ENCODE data around the gene RHBDL1. TPM values are rescaled to one million over a fixed set of nuclear protein-coding genes. Genes with fewer than 3 reads are reported as not detected.
A peak's percentile ranks its signal among the peaks of the same experiment; 100 is the strongest.

Gene RHBDL1
- total RNA-seq, 4 donors from 2014 or later = 1.2 to 8.9 (median 3.9) TPM

DNA sequence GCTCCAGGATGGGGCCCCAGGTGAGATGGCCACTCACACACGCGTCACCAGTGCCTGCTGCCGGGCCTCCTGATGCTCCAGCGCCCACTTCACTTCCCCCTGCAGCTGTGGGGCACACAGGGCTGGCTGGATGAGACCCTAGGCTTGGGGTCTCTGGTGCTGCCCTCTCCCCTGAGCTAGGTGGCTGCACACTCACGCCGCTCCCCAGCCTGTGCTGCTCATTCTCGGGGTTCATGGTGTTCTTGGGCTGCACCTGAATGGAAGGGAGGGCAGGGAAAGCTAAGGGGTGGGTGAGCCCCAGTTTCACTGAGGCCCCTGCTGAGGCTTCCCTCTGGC lies 49.5 kb downstream of the RHBDL1 start:
- H3K36me3 ChIP-seq = no peaks in the 10 kb centered on the region
- H3K27ac ChIP-seq = no peak overlapping the region
- no peak overlapping the region for H3K4me3 ChIP-seq
- H3K9me3 ChIP-seq = no peaks in the 10 kb centered on the region
- peaks cover 34% of the 10 kb centered on the region for H3K27me3 ChIP-seq
- TF ChIP-seq EP300 (IDR thresholded peaks at IDR 0.05) (no peak), POLR2A (IDR thresholded peaks at IDR 0.05) (no peak), POLR2AphosphoS5 (IDR thresholded peaks at IDR 0.05) (no peak)
- TF ChIP-seq, protein P1, sequence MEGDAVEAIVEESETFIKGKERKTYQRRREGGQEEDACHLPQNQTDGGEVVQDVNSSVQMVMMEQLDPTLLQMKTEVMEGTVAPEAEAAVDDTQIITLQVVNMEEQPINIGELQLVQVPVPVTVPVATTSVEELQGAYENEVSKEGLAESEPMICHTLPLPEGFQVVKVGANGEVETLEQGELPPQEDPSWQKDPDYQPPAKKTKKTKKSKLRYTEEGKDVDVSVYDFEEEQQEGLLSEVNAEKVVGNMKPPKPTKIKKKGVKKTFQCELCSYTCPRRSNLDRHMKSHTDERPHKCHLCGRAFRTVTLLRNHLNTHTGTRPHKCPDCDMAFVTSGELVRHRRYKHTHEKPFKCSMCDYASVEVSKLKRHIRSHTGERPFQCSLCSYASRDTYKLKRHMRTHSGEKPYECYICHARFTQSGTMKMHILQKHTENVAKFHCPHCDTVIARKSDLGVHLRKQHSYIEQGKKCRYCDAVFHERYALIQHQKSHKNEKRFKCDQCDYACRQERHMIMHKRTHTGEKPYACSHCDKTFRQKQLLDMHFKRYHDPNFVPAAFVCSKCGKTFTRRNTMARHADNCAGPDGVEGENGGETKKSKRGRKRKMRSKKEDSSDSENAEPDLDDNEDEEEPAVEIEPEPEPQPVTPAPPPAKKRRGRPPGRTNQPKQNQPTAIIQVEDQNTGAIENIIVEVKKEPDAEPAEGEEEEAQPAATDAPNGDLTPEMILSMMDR (IDR thresholded peaks at IDR 0.05) = no peak
- peaks cover 53% of the 10 kb centered on the region for H3K4me1 ChIP-seq
- WGBS = no CpG with 5 or more reads among the region's 7 CpGs
- no peak for DNase-seq (ENCODE audit: low spot score in 2 of 2)

- WGBS = 67% methylated on average over 3 of the region's 23 CpGs
- no peaks in the 10 kb centered on the region for H3K9me3 ChIP-seq
- peaks cover 34% of the 10 kb centered on the region for H3K27me3 ChIP-seq
- no peak overlapping the region for H3K27ac ChIP-seq
- H3K4me1 ChIP-seq = peaks cover 47% of the 10 kb centered on the region
- no peaks in the 10 kb centered on the region for H3K36me3 ChIP-seq
- DNase-seq (ENCODE audit: low spot score in 2 of 2) = no peak
- H3K4me3 ChIP-seq = no peak overlapping the region
- no peak for TF ChIP-seq POLR2A (IDR thresholded peaks at IDR 0.05)
- TF ChIP-seq EP300 (IDR thresholded peaks at IDR 0.05) = no peak
- TF ChIP-seq, protein P1 (IDR thresholded peaks at IDR 0.05) = no peak
- no peak for TF ChIP-seq POLR2AphosphoS5 (IDR thresholded peaks at IDR 0.05)
Observed at GRCh38 chr16:725463-726187, 50.2 kb downstream of the RHBDL1 start.

- peaks cover 34% of the 10 kb centered on the region for H3K27me3 ChIP-seq
- H3K36me3 ChIP-seq = peaks cover 2% of the 10 kb centered on the region
- TF ChIP-seq POLR2AphosphoS5 (IDR thresholded peaks at IDR 0.05) (no peak), EP300 (IDR thresholded peaks at IDR 0.05) (no peak), POLR2A (IDR thresholded peaks at IDR 0.05) (no peak)
- TF ChIP-seq, protein P1 (IDR thresholded peaks at IDR 0.05) = no peak
- H3K9me3 ChIP-seq = no peaks in the 10 kb centered on the region
- no CpG with 5 or more reads among the region's 9 CpGs for WGBS
- no peak for DNase-seq (ENCODE audit: low spot score in 2 of 2)
- peaks cover 43% of the 10 kb centered on the region for H3K4me1 ChIP-seq
- H3K27ac ChIP-seq = no peak overlapping the region
- peak overlapping the region; percentile 52 for H3K4me3 ChIP-seq
Observed at GRCh38 chr16:726188-726437, 50.6 kb downstream of the RHBDL1 start.

DNA sequence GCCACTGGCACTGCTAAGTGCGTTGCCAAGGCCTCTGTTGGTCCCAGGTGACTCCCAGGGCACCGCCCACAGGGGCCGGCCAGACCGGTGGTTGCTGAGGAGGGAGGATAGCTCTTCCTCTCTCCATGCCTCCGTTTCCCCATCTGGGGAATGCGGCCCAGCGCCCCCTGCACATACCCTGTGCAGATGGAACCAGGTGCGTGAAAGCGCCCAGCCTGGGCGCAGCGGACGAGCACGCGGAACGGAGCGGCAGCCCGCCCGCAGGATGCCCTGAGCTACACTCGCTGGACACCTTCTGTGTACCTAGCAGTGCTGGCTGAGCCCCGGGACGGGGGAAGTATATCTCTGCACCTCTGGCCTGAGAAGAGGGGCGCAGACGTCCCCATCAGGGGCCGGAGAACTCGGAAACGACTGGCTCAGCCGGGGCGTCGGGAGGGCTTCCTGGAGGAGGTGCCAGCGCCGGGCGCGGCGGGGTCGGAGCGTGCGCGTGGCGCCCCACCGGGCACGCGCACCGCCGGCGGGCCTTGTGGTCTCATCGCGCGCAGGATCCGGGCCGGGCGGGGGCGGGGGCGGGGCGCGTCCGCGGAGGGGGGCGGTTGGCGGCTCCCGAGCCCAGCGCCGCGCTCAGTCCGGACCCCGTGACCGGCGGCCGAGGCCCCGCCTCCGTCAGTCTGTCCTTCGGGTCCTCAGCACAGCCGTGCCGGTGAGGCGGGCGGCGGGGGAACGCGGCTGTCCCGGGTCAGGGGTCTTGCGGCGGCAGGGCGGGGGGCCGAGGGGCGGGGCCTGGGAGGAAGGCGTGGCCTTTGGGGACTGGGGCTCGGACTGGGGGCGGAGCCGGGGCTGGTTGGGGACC lies 51.2 kb downstream of the RHBDL1 start, which contains the start of the genes CCDC78 and HAGHL:
Gene CCDC78 (minus strand): TSS at position 6 of the 853 bp plus-strand sequence. CDS start 76 bp downstream, outside the sequence.
Gene HAGHL (plus strand): TSS at position 669 of the 853 bp plus-strand sequence. CDS start 404 bp downstream, outside the sequence.
- whole genome bisulfite sequencing = 4% methylated on average over 15 of the region's 88 CpGs
- peaks cover 8% of the 10 kb centered on the region for H3K36me3 ChIP-seq
- no peak within 1 kb of the TSS for H3K27ac ChIP-seq
- peaks cover 38% of the 10 kb centered on the region for H3K4me1 ChIP-seq
- DNase-seq (ENCODE audit: low spot score in 2 of 2) = no peak
- TF ChIP-seq POLR2A (IDR thresholded peaks at IDR 0.05) (no peak), EP300 (IDR thresholded peaks at IDR 0.05) (no peak), POLR2AphosphoS5 (IDR thresholded peaks at IDR 0.05) (no peak)
- TF ChIP-seq, protein P1 (IDR thresholded peaks at IDR 0.05) = no peak
- peaks cover 34% of the 10 kb centered on the region for H3K27me3 ChIP-seq
- H3K9me3 ChIP-seq = no peaks in the 10 kb centered on the region
- peak within 1 kb of the TSS; percentile 52 for H3K4me3 ChIP-seq
